Epithelial cell of esophagus (primary cell): ENCODE data around the gene SLC8A1.
A peak's percentile ranks its signal among the peaks of the same experiment; 100 is the strongest.

Source experiments
- DNase-seq: peaks from one replicate; pipeline ENCODE4 v3.0.0; 2010; ENCODE audit warnings: low read depth
- H3K4me3 ChIP-seq: 2 replicates; pipeline ENCODE4 v1.5.1; 2011; ENCODE audit warnings: mild to moderate bottlenecking, low read length, control low read depth
- CTCF ChIP-seq: IDR thresholded peaks from 2 replicates; pipeline ENCODE4 v1.5.1; 2011; ENCODE audit warnings: low read depth, mild to moderate bottlenecking, low read length, control low read depth, inconsistent platforms; ENCODE audit not compliant: insufficient read depth; ENCODE audit errors: missing control alignments

Gene SLC8A1

GRCh38 chr2:40219141-40219540 is 232.7 kb downstream of the SLC8A1 start:
- TF ChIP-seq CTCF, result no peak

GRCh38 chr2:40218679-40219078 is 233.2 kb downstream of the SLC8A1 start:
- DNase-seq, result peak; percentile 33
- TF ChIP-seq CTCF, result no peak
- no peak overlapping the region for H3K4me3 ChIP-seq

More at GRCh38 chr2:40219141-40219540, 232.7 kb downstream of the SLC8A1 start:
- DNase-seq, result no peak
- no peak overlapping the region for H3K4me3 ChIP-seq

- TF ChIP-seq CTCF, result no peak
- no peak for DNase-seq
Observed at GRCh38 chr2:40213619-40214018, 238.3 kb downstream of the SLC8A1 start.

GRCh38 chr2:40213071-40213470 is 238.8 kb downstream of the SLC8A1 start:
- TF ChIP-seq CTCF, result peak; percentile 50
- peak; percentile 21 for DNase-seq
- H3K4me3 ChIP-seq, result no peak overlapping the region

More at GRCh38 chr2:40213619-40214018, 238.3 kb downstream of the SLC8A1 start:
- H3K4me3 ChIP-seq, result no peak overlapping the region

- H3K4me3 ChIP-seq, result no peak overlapping the region
- DNase-seq, result no peak
- TF ChIP-seq CTCF, result no peak
Observed at GRCh38 chr2:40210968-40211353, 240.9 kb downstream of the SLC8A1 start.

- H3K4me3 ChIP-seq, result no peak overlapping the region
- no peak for TF ChIP-seq CTCF
- DNase-seq, result no peak
Observed at GRCh38 chr2:40210344-40210967, 241.4 kb downstream of the SLC8A1 start.

GRCh38 chr2:40209761-40210160 is 242.1 kb downstream of the SLC8A1 start:
- no peak for TF ChIP-seq CTCF

More at GRCh38 chr2:40209761-40210160, 242.1 kb downstream of the SLC8A1 start:
- no peak for DNase-seq
- no peak overlapping the region for H3K4me3 ChIP-seq
